ENCODE results near the gene EVI5L.

- TF ChIP-seq SIN3A (conservative IDR thresholded peaks at IDR 0.05 in 1 of 2, IDR thresholded peaks at IDR 0.05 in 1 of 2; ENCODE audit: low read depth in 1 of 2, low read length in 2 of 2) (no peak), EP300 (IDR thresholded peaks at IDR 0.05; ENCODE audit: borderline replicate concordance in 1 of 2, low read depth in 2 of 2, low read length in 2 of 2) (no peak), CTCF (IDR thresholded peaks at IDR 0.05; ENCODE audit: control extremely low read depth in 1 of 3, insufficient read depth in 1 of 3, low read depth in 1 of 3, low read length in 3 of 3) (no peak), ZNF274 (IDR thresholded peaks at IDR 0.05; ENCODE audit: borderline replicate concordance, extremely low read depth, low read length) (no peak), POLR2A (IDR thresholded peaks at IDR 0.05; ENCODE audit: control extremely low read depth in 1 of 2, low read depth in 2 of 2, low read length in 2 of 2) (no peak), CBX5 (IDR thresholded peaks at IDR 0.05; ENCODE audit: low read depth, low read length) (no peak), SP2 (IDR thresholded peaks at IDR 0.05; ENCODE audit: low read length) (no peak), BRCA1 (IDR thresholded peaks at IDR 0.05; ENCODE audit: low read depth, low read length) (no peak), TCF12 (IDR thresholded peaks at IDR 0.05; ENCODE audit: low read depth, low read length) (no peak), E2F6 (IDR thresholded peaks at IDR 0.05) (no peak), POLR2AphosphoS5 (IDR thresholded peaks at IDR 0.05; ENCODE audit: low read depth, low read length) (no peak), ATF2 (IDR thresholded peaks at IDR 0.05; ENCODE audit: low read length) (no peak), SRF (IDR thresholded peaks at IDR 0.05; ENCODE audit: low read depth, low read length) (no peak)
These were observed 20.2 kb downstream of the EVI5L start for GRCh38 chr19:7850000-7850813.
